Measurements from ENCODE around the gene KCNE2.

Gene KCNE2, protein sequence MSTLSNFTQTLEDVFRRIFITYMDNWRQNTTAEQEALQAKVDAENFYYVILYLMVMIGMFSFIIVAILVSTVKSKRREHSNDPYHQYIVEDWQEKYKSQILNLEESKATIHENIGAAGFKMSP

DNA sequence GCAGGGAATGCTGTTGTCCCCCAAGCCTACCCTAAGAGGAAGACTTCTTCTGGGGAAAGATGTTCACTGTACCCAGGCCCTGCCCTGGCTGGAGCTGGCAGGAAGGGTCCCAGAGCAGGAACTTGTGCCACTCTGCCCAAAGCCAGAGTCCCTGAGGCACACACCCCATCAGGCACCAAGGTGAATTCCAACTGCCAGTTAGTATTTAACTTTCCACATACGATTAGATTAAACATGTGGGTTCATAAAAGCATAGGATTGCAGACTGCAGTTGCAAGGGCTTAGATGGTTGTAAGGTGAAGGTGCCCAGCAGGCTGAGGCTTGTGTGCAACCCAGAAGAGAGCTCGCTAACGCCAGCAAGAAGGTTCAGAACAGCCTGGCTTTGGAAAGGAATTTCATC, at the start of gene KCNE2:
KCNE2 (plus strand) TSS at position 274 of the 400 bp plus-strand sequence. CDS start 6,473 bp downstream, outside the sequence.
- no peak for DNase-seq

DNA sequence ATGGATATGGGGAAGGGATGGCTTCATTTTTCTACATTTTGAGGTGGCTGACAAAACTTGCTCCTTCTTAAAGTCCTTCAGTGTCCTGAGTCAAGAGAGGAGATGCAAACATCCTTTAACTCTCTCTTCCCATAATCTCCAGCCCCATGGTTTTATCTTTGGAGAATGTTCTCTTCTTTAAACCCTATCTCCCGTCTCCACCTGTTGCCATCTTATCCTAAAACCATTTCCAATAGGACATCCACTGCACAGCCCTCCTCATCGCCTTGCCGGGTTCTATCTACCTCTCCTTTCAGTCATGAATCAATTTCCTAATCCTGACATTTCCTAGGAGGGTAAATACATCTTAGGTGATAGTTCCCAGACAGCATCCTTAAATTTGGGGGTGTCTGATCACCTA, 44.2 kb upstream of the KCNE2 start:
- no peak for DNase-seq

DNA sequence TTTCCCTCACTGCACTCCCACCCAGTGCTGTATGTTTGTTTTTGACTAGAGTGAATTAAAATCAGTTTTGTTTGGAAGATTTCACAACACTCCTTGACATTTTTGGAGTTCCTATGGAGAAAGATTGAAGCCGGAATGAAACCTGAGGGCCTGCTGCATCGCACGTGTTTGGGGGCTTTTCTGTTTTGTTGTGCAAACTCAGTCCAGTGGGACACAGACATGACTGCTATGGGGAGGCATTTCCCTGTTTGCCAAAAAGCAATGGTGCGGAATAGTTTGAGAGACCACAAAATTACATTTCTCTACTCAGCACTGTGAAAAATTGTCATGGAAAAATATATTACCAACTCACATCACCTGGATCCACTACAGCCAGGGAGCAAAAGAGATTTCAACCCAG, 43.8 kb upstream of the KCNE2 start:
- DNase-seq: no peak

DNA sequence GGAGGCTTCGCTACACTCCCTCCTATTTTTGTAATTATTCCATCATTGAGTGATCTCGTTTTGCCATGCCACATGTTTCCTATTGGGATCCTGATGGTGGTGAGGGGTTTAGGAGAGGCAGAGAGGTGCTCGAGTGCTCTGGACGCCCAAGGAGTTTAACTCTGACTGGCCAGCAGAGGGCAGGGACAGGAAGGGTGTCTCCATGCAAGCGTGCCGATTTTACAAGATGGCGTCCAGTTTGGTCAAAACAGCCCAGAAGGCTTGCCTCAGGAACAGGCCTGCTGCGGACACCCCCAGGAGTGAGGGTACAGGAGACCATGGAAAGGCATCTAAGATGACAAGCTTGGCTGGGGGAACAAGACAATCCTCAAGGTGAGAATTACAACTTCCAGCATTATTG, 33.8 kb upstream of the KCNE2 start:
- no peak for DNase-seq

DNA sequence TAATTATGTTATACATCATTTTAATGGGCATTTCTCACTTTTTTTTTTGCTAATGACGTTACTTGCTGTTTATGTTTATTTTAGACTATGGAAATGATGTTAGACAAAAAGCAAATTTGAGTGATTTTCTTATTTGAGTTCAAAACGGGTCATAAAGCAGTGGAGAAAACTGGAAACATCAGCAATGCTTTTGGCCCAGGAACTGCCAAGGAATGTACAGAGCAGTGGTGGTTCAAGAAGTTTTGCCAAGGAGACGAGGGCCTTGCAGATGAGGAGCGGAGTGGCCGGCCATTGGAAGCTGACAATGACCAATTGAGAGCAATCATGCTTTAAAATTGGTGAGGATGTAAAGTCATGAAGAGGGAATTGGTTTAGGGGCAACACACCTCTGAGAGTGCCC, 32.1 kb upstream of the KCNE2 start:
- no peak for DNase-seq

DNA sequence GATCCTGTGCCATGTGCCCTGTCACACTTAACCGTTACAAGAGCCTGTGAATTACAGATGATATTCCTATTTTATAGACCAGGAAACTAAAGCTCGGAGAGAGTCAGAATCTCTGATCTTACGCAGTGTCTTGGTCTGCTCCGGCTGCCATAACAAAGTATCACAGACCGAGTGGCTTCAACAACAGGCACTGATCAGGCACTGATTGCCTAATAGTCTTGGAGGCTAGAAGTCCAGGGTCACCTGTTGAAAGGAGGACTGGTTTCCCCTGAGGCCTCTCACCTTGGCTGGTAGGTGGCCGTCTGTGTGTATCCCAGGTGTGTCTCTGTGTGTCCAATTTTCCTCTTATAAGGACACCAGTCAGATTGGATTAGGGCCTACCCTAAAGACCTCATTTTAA, 31.5 kb upstream of the KCNE2 start:
- DNase-seq: no peak

DNA sequence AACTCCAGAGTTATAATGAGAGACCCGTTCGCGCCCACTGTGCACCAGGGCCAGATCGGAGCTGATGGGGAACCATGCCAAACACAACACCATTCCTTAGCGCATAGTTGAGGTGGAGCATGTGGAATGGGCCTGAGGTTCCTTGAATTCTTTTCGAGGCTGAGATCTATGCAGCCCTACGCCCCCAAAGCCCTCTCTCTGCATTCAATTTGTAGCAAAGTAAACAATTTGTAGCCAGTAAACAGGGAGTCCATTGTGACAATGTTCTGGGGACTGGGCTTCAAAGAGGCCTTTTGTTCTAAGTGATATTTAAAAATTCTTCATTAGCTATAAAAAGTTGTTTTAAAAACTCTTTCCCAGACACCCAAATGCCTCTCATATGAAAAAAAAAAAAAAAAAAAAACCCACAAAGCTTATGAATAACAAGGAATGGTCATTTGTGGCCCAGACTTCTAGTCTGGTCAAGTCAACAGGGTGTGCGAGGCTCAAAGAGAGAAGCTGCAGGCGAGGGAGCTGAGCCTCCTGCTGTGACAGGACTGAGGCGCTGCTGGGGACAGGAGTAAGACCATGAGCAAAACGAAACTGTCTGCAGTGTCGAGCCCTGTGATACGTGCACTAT, 30.6 kb upstream of the KCNE2 start:
- DNase-seq: no peak

DNA sequence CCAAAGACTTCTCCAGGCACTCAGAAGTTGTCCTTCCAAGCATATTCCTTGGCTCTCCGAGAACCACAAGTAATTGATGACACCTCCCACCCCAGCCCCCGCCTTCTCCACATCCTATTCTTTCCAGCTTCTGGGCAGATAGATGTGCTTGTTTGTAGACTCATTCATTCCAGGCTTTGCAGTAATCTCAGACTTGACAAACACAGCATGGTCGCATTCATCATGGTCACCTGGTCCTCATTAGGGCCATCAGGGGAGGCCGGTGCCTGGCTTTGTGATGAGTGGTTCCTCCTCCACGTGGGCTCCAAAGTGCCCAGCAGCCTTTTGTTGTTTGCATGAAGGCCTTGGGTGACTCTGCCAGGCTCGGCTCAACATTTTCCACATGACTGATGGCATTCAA, 28.5 kb upstream of the KCNE2 start:
- DNase-seq: no peak

DNA sequence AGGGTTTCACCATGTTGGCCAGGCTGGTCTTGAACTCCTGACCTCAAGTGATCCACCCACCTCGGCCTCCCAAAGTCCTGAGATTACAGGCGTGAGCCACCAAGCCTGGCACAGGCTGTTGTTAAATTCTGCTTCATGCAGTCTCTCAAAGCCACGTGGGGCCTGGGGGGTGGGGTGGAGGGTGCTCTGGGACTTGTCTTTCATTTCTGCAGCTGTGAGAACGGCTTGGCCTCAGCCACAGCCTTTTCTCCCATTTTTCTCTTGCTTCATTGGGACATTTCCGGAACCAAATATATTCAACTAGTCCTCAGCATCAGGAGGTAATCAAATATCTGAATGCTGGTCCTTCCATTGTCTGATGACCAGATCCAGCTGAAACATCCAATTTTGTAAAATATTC, 27.6 kb upstream of the KCNE2 start:
- DNase-seq: no peak

DNA sequence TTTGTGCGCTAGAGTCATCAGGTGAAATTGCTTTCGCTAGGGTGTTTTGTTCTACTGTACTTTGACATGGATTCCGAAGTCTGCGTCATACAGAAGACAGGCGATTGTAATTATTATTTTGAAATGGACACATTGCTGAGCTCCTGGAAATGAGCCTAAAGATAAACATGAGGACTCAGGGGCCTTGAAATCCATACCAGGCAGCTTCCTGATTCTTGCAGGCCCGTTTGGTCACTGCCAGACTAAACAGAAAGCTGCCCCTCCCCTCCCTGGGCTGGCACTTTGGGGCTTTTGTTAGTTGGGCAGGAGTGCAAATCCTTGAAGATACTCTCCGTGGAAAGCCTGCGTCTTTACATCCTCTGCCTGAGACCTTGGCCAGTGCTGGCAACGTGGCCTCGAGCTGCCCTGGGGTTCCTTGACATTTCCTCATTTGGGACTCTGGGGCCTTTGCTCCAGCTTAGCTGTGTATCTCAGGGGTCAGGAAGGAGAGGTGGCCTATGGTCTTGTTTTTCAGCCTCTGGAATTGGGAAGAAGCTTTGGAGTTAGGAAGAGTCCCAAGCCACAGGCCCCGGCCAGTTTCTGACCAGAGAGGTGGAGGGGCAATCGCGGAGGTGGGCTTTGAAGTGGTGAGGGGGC, 26.9 kb upstream of the KCNE2 start:
- no peak for DNase-seq

DNA sequence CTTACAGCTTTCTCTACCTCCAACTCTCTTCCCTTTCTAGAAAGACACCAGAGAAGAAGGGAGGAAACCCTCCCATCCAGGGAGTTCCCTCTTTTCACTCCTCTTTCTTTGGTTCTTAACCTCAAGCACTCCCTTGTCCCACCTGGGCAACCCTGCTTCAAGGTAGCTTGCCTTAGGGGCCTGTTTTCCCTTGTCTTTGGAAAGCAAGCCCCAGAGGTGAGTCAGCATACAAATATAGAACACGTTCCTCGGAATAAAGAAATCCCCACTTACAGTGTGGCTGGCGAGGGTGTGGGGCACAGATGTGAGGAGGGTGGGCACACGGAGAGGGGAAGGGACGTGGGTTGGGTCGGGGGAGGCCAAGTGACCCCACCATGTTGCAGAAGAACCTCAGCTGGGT, 26.1 kb upstream of the KCNE2 start:
- DNase-seq: no peak

DNA sequence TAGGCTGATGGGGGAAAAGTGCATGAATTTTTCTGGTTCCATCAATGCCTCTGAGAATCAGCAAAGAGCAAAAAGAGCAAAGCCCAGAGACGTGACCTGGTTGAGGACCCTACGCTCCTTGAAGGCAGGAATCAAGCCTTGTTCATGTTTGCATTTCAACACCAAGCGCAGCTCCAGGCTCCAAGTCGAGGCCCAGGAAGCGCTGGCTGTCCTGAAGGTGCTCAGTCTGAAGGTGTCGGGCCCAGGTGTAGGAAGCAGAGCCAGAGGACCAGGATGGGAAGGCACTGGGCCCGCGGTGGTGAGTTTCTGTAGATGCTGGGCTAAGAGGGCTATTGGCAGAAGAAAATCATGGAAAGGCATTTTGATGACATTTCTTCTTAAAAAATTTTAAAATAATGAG, 25.6 kb upstream of the KCNE2 start:
- DNase-seq: no peak

DNA sequence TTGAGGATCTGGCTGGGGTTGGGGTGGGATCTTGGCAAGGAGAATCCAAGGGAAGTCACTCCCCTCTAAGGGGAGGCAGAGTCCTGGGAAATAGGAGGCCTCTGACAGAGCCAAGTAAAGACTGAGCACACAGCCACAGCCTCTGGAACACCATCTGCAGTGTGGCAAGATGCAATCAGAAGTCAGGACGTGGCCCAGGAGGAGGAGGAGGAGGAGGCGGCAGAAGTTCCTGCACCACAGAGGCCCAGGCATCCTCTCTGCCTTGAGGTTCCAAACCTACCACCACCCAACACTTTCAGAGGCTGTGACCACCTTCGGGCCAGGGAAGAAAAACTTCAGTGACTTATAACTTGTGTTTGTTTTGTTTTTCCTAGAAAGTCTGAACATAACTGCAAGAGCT, 23.7 kb upstream of the KCNE2 start:
- DNase-seq: no peak

DNA sequence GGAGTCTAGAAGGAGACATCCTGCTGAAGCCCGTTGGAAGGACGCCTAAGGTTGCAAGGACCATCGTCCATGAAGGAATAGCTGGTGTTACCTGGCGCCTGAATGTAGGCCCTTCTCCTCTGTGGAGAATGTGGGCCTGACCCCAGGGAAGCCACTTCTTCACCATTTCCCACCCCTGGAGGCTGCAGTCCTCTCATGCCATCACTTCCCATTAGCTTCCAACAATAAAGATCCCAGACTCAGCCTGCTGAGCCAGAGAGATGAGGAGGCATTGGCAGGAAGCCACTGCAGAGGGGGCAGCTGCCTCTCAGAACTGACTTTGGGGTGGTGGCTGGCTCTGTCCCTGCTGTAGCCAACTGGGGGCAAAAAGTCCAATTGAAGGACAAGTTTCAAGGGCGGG, 21.3 kb upstream of the KCNE2 start:
- DNase-seq: no peak

DNA sequence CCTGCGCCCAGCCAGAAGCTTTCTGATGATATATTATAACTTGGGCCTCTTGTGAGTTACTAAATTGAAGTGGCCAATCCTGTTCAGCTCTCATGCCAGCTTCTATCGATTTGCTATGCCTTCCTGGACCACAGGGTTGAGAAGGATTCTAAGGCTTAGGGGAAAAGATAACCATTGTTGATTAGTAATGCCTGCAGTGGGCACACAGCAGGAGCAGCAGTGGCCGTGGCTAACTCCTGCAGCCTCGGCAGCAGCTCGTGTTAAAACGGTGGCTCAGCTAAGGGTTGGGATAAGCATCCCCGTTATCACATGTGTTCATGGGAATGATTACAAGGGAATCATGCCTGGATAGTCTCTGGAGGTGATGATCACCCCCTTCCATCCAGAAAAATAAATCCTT, 20.5 kb upstream of the KCNE2 start:
- no peak for DNase-seq

DNA sequence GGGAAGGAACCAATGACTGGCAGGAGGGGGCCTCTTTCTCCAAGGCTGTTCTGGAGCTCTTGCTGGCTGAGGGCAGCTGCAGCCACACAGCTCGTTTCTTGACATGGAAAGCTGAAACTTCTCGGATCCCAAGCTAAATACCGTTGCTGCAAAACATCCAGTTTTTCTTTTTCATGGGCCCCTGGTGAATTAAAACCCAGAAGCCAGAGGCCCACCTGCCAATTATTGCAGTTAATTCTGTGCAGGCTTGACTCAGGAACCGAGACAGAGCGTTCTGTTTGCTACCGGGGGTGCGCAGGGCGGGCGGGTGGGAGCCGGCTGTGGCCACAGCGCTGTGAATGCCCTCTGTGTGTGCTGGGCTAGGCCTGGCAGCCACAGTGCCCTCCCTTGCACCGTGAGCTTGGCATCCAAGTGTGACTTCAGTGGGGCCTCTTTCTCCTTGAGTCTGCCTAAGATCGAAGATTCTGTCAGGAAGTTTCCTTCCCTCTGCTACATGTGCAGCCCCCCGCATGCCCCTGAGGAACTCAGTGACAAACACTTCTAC, 19.9 kb upstream of the KCNE2 start:
- DNase-seq: no peak

DNA sequence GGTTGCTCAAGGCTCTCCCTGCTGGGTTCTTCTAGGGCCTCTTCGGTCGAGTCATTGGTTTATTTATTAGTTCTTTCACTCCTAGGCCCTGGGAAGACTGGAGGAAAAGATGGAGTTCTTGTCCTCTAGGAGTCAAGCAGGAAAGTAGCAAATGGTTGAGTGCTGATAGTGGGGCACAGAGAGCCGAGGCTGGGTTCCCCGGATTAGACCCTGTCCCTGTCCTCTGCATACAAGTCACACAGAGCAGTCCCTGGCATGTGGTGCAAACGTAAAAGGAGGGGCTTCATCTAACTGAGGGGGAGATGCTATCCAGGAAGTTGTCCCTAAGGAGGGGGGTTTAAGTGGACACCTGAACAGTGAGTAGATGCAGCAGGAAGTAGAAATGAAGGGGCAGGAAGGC, 19.2 kb upstream of the KCNE2 start:
- no peak for DNase-seq

DNA sequence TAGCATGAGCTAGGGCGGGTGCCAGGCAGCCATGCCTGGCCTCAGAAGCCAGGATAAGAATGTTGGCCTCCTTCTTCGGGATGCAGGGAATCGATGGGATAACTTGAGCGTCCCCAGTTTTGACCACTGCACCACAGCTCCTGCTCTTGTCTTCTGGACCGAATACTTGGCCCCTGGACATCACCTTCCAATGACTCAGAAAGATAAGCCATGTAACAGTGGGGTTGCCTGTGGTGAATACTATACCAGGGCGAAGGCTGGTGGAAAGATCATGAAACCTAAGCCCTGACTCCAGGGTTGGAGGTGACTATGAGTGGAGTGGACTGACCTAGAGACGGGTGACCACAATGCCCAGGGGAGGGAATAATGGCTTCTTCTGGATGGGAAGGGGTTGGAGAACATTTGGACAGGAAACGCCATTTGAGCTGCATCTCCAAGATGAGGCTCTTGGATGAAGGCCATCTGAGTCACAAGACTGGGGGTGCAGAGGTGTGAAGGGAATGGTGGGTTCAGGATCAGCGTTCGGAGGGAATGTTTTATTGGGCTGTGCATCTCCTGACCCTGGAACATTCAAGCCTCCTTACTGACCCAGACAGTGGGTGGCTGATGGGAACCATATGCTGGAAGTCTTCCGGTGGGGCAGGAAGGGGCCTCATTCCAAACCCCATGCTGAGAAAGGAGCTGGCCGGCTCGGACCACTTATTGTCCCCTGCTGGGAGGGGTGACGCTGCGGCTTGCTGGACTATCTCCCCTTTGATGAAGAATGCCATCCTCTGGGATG, 18.5 kb upstream of the KCNE2 start:
- DNase-seq: no peak

DNA sequence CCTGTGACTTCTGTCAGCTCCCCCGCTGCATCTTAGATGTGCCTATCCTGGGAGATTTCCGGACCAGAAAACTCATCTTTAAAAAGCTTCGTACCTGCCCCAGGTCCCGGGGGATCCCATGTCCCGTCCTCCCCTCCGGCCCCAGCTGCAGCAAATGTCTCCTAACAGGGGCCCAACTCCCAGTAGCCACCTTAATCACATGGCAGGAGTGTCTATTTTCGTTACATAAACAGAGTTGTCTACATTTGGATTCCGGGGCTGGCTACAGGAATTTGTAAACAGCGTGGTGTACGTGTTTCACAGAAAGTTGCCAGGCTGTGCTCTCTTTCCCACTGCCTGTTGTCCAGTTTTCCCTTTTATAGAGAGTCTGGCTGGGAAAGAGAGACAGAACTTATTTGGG, 17.9 kb upstream of the KCNE2 start:
- DNase-seq: no peak

DNA sequence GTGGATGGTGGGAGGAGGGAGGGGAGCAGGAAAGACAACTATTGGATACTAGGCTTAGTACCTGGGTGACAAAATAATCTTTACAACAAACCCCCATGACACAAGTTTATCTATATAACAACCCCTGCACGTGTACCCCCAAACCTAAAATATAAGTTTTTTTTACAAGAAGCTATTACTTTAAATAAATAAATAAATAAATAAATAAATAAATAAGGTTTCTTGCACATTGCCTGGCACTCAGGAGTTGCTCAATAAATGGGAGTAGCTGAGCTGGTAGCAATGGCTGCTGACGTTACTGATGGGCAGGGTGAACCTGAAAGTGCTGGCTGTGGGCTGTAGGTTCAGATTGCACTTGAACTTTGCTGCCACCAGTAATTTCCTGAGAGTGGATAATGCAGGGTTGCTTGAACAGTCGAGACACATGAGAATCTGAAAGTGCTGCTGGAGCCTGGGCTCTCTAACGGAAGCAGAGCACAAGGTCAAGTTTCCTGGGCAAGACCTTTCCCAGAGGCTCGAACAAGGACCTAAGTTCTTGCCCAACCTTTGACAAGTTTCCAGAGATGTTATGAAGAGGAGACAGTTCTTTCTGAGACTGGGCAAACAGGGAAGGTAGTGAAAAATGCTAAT, 14.8 kb upstream of the KCNE2 start:
- DNase-seq: no peak

DNA sequence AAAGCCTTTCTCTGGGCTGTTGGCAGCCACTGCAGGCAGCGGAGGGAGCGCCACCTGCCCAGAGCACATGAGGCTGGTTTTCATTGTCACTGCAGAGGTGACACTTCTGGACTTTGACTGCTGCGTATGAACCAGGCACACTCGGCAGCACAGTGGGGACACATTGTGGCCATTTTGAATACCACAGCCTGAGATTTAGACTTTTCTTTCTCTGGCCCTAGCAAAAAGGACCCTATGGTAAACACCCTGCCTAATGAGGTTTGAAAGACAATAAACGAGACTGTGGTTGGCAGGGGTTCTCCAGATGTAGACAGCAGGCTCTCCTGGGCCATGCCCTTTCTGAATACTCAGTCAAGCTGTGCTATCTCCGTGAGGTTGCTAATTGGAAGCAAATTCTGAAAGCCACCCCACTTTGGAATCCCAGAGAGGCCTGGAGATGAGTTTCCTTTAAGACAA, 12.0 kb upstream of the KCNE2 start:
- no peak for DNase-seq

DNA sequence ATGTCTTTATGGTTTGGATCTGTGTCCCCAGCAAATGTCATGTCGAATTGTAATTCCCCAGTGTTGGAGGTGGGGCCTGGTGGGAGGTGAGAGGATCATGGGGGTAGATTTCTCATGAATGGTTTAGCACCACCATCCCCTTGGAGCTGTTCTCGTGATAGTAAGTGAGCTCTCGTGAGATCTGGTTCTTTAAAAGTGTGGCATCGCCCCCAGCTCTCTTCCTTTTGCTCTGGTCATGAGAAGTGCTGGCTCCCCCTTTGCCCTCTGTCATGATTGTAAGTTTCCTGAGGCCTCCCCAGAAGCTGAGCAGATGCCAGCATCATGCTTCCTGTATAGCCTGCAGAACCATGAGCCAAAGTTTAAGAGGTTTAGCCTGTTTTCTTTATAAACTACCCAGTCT, 11.2 kb upstream of the KCNE2 start:
- DNase-seq: no peak

DNA sequence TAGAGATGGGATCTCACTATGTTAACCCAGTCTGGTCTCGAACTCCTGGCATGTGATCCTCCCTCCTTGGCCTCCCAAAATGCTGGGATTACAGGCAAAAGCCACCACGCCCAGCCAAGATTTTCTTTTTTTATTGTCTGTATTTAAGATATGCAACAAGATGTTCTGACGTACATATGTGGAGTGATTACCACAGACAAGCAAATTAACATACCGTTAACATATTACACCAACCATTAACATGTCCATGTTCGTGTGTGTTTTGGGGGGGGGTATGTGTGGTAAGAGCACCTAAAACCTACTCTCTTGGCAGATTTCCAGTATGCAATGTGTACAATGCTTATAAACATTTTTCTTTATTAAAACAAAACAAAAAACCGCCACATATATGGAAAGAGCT, 10.6 kb upstream of the KCNE2 start:
- DNase-seq: no peak
